NCI-H526 treated with DMSO at 0.1 percent for 48 hours (cell line): Measurements from ENCODE around the gene ABCC5.
A peak's percentile ranks its signal among the peaks of the same experiment; 100 is the strongest.
"Not testable (repeated sequence)": the region's sequence is repeated elsewhere in the genome, so short reads cannot be mapped to it uniquely, and the experiment has no call there.

Experiments
- DNase-seq: peaks from one replicate; lab custom pipeline; 2025; lab: John Stamatoyannopoulos, UW

Gene ABCC5

DNA sequence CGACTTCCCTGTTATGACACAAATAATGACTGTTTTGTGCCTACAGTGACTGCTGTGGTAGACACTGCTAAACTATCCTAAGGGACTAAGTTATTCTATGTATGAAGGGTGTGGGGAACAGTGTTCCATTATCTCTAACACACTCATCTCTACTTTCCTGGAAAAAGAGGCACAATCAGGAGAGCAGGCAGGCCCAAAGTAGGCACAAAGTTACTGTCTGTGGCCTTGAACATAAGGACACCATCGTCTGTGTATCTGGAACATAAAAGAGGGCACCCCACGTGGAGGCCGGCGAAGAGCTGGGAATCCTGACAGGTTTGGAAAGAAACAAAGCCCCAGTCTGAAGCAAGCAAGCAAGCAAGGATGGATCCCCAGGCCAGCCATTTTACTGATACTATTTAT, 1.5 kb downstream of the ABCC5 start:
- no peak for DNase-seq

DNA sequence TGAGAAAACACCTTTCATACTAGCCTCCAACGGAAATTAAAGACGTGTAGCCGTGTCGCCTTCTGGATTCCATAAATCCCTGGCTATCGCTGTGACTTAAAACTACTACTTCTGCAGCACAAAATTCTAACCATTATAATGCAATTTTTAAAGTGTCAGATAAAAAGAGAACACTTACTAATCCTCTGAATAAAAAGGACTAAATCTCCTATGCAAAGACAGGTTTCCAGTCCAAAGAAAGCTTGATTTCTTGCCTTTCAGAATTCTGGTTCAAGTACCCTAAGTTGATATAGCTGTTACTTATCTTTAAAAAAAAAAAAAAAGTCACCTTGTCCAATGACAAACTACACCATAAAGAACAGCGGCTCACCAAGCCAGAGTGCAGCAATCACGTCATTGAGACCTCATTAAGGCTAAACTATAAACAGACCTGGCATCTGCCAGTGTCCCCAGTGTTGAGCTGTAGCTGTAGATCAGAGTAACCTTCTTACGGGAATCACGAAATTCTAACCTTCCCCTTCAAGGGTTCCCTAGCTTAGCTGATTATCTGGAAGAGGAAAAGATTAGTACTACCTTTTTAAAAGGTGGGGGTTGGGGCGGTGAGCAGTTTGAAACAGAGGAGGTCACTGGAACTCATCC, 2.2 kb downstream of the ABCC5 start:
- no peak for DNase-seq

DNA sequence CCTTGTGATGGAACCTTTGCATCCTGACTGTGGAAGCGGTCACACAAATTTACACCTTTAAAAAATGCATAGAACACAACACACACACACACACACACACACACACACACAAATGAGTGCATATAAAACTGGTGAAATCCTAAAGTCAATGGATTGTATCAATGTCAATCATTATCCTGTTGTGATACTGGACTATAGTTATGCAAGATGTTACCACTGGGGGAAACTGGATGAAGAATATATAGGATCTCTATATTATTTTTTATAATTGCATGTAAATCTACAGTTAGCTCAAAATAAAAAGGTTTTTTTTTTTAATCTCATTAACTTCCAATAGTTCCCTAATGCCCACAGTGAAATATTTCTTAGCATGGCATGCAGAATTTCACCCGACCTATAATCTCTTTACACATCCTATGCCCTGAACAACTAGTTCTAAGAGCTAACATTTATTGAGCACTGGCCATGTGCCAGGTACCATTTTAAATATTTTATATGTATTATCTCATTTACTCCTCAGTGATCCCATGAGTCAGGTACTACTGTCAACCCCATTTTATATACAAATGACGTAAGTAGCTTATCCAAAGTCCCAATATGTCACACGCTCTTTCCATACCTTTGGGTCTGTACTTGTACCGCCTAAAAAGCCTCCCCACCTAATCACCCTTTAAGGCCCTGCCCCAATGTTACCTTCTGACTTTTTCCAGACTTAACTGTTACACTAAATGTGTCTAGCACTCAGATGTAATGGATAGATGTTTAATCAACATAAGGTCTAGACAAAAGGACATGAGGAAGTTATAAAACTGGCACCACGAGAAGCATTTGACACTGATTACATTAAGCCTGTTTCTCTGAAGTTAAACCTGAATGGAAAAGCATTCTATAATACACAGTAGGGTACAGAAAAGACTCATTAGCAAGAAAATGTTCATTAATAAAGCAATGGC, 5.5 kb downstream of the ABCC5 start:
- no peak for DNase-seq

DNA sequence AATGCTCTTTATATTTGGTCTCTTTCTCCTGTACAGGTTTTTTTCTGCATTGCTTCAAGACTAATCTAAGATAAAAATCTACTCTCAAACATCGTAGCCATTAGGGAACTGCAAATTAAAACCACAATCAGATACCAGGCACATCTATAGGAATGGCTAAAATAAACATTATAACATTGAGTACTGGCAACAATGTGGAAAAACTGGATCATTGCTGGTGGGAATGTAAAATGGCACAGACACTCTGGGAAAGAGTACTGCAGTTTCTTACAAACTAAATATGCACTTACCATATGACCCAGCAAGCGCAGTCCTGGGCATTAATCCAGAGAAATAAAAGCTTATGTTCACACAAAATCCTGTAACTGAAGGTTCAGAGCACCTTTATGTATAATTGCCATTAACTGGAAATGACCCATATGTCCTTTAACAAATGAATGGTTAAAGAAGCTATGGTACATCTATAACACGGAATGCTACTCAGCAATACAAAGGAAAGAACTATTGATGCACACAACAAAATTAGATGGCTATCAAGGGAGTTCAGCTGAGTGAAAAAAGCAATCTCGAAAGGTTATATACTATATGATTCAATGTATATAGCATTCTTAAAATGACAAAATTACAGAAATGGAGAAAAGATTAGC, 6.3 kb downstream of the ABCC5 start:
- DNase-seq, result no peak

DNA sequence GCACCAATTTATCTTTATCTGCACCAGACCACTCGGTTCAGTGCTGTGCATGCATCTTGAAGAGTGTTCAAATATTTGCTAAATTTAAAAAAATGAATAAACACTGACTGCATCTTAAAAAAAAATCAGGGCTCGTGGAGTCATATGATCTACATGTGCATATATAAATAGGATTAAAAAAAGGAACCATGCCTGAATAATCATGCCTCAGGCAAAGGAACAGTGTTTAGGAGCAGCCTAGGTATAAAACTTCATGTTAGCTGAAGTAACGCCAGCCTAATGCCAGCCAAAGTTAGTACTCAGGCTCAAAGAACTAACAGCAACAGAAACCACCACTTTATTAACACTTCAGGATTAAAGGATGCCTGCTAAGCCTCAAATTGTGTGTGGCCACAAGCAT, 9.5 kb downstream of the ABCC5 start:
- no peak for DNase-seq

DNA sequence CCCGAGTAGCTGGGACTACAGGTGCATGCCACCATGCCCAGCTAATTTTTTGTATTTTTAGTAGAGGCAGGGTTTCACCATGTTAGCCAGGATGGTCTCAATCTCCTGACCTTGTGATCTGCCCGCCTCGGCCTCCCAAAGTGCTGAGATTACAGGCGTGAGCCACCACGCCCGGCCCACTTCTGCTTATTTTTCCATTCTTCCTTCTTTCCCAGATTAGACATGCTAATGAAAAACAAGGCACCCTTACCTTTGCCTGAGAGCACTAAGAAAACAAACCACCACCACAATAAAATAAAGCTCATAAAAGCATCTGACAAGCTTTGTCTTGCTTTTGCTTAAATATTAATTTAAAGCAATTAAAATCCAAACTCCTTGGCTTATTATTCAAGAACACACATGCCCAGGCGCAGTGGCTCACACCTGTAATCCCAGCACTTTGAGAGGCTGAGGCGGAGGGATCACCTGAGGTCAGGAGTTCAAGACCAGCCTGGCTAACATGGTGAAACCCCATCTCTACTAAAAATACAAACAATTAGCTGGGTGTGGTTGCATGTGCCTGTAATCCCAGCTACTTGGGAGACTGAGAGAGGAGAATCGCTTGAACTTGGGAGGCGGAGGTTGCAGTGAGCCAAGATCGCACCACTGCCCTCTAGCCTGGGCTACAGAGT, 10.4 kb downstream of the ABCC5 start:
- not testable (repeated sequence) for DNase-seq

DNA sequence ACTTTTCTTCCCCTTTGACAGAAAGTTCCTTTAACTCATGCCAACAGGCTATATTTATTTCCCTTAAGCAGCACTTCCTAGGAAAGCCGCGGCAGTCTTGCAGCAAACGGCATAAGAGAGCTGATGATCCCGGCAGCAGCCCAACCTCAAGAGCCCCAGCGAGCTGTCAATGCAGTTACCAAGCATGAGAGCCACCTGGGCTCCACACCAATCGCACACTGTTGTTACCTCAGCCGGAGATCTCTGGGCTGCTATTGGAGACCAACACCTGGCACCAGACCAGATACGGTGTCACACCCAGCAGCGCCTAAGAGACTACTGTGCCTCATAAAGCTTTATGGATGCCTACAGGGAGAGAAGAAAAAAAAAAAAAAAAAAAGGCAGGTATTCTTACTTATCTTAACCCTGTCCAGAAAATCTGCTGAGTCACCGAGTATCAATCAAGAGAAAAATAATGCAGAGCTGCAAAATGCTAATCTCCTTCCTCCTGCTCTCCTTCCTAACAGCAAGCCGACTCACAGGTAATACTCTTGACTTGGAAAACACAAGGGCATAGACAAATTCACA, 11.7 kb downstream of the ABCC5 start:
- peak; percentile 89 for DNase-seq

DNA sequence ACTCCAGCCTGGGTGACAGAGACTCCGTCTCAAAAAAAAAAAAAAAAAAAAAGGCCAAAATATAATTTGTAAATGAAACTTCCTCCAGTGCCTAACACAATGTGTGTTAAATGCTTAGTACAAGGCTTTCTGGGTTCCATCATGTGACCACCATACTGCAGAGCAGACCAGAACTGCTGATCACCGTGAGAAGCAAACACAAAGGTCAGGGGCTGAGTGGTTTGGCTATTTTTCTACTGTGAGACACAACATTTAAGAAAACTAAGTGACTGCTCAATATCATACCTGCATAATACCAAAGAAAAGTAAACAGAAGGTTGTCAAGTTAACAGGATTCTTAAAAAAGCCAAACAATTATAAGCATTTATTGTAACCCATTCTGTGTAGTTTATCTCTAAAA, 13.2 kb downstream of the ABCC5 start:
- no peak for DNase-seq

DNA sequence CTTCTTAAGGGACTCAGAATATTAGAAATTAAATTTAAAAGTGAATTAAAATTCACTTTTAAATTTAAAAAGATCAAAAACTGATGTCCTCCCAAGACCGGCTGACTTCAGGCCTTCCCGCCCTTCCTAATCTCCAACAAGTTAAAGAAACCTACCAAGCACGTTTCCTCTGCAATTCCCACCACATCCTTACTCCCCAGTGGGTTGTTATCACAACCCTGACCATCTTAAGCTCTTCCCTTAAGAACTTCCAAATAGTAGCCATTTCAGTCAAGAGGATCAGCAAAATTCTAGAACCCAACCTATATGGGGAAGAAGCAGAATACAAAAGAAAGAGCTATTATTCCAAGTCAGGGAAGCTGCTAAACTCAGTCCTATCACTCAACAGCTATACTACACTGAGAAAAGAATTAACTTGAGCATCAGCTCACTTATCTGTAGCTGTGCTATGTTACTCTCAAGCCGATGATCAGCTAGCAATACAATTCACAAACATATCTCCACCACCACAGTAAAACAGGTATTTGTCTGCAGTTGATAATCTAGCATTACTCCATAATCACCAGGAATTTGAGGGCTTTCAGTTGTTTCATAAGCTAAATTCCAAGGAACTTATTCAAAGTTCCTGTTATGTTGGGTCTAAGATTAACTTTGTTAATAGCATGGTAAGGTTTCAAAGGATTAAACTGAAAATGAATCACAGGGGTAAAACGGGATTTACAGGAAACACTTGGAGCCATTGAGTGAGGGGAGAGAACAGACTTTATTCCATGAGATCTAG, 14.3 kb downstream of the ABCC5 start:
- DNase-seq, result no peak

DNA sequence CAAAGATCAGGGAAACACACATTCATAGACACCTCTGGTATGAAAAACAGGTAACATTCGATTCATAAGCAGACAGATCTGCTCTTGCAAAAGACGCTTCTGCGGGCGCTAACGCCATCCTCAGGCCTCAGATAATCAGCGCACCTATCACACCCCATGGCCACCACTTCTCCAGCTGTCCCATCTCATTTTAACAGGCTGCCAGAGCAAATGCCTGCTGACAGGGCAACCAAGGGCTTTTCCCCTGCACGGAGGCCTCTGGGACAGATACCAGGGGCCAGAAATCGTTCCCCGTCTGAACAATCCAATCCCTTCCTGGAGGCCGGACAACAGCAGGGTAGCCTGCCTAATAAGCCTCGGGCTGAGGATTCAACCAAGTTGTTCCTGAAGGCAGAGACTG, 15.2 kb downstream of the ABCC5 start:
- no peak for DNase-seq

DNA sequence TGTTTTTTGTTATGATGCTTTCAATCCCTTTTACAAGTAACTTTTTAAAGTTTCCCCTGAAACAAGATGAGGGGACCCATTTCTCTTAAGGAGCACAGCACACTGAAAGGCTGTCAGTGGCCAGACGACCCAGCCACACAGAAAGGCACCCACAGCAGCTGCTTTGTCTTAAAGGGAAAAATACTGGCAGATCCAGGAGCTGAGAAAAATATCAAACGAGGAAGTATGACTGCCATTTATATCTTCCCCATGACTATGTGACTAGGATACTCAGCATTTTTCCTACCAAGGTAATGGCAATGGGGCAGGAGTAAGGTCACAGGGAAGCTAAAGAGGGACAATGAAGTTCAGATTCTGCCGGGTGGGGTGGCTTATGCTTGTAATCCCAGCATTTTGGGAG, 15.9 kb downstream of the ABCC5 start:
- DNase-seq, result no peak

DNA sequence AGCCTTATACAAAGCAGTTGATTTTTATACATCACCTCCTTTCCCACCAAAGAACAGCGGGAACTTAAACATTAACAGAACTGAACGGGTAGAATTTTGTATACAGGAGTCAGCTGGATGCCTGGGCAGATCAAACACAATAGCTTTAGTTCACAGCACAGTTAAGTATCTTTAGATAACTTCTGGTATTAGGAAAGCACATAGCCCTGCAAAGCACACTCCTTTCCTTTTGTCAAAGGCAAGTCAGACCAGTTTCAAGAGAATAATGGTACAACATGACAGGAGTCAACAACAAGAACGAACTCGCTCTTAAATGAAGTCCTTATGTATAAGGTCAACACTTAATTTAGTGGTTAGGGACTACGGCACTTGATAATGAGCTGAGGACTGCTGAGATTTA, 26.3 kb downstream of the ABCC5 start:
- DNase-seq, result no peak

DNA sequence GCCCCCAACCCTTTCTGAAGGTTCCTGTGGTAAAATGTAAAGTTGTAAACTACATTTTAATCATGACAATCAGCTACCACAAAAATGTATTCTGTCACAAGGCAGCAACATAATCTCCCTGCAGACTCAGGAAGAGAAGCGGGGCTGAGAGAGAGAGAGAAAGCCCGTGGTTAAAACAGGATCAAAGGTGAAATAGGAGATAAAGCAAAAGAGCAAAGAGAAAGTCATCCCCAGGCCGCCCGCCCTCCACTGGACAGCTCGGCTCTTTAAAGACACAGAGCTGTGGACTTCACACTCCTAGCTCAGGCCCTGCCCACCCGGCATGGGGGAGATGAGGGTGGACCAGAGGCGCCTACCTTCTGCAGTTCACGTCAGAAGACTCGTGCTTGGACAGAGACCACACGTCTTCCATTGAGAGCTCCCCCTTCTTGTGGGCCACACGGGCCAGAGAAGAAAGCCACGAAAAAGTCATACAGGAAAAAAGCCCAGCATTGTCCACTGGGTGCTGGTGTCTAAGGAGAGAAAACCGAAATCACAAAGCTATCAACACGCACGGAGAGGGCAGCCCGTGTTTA, 29.4 kb downstream of the ABCC5 start:
- no peak for DNase-seq

DNA sequence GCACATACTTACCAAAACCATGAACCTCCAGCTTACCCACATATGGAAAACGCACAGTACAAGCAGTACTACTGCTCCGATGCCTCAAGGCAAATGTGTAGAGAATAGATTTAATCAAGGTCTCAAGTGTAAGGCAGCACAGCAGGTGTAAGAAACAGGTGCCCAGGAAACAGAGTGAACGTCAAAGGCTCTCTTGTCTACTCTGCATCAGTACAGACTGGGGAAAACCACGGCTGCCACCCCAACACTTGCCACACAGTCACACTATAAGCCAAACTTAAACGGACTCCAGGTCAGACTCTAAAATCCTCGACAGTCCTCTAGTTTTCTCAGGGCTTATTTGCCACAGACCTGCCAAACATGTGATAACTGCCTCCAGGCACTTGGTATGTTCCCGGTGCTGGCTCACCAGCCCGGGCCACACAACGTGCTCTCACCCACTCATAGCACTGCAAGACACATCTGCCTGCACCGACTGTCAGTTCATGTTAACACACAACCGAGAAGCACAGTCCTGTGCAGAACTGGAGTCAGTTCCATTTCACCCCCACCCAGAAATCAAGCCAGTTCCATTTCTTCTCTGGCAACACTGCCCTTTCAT, 30.6 kb downstream of the ABCC5 start:
- no peak for DNase-seq

DNA sequence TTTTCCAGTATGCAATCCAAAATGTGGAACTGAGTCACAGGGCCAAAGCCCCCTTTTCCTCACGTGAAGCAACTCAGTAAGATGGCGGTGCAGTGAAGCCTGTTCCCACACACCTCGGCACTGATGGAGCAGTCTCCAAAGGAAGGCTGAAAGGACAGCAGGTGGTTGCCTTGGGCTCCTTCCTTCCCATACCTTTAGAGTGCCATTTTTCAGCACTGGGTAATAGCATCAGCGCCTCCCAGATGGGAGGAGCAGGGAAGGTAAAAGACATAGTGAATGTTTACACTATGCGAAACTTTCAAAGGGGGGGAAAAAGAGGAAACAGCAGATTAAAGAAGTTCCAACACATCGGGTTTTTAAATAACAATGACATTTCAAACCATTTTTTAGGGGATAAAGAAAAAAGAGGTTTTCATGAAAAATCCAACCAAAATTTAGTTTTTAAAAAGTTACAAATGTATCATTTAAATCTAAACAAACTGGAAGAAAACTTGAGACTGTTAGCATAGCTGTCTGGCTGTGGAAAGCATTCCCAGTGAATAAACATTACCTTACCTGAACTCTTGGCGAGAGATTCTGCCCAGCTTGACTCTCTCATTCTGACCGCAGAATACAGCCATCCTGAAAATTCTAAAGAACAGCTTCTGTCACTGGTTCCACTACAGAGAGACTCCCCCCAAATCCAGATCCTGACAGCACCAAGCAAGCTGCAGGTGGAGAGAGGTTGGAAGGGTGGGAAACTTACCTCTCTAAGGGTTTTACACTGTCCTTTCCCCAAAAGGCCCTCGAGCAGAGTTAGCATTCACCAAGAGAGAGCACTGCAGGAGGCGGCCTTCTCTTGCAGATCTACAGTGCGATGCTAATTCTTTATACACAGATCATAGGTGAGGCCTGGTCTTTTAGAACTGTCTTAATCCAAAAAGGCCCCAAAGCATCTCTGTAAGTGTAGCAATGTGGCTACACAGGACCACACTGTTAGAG, 32.6 kb downstream of the ABCC5 start:
- no peak for DNase-seq

DNA sequence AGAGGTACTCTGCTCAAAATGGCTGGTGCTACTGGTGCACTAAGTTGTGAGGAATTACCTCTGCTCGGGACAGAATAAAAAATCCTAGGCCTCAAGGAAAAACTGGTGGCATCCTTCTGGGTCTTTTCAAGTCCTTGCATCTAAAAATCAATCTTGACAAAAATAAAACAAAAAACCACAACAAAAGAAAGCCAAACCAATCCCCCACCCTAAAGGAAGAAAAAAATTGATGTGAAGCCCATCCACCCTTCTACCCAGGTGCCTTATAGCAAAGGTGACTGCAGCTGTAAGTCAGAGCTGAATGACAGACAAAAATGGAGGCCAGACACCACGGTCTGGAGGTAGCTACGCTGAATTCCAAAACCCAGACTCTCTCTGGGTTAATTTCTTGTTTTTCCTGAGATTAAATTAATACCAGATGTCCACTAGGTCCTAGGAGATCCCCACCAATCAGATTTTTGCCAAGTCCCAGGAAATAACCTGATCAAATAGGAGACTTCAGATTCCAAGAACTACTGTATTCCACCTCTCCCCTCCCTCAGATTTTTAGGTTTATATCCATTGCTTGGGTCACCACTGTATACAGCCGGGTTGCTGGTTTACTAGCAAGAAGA, 33.5 kb downstream of the ABCC5 start:
- no peak for DNase-seq

DNA sequence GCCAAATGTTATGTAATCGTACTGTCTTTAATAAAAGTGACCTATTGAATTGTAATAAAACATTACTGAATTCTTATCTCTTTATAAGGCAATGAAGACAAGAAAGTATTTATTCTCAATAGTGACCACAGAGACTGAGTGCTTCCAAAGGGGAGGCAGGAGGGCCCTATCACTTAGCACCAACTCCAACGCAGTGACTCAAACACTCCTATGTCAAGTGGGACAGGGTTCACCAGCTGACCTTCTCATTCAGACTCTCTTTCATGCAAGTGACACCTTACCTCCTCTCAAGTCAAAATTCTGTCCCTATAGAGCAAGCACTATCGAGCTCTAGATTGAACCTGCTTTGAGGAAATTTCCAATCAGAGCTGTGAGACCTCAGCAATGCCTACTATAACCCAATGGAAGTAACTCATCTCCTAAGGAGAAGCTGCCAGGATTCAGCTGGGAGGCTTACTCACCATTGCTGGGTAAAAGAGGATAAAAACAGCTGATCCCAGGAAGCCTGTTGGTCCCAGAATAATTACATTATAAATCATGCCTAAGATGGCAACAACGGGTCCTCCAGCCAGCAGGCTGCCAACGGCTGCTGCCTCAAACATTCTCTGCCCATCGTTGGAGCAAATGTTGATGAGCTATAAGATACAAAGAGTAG, 35.6 kb downstream of the ABCC5 start:
- no peak for DNase-seq

DNA sequence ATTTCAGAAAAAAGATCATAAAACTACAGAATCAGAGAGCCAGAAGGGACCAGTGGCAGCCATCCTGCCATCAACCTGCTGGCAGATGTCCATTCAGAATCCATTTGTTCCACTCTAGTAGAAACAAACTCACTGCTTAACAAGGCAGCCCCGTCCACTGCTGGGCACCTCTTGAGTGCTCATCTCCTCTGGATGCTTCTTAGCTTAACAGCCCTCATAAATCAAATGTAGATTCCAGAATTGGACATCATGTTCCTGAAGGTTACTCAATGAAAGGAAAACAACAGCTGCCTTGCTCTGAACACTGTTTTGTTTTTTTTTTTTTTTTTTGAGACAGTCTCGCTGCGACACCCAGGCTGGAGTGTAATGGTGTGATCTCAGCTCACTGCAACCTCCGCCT, 37.3 kb downstream of the ABCC5 start:
- no peak for DNase-seq
